IPS-18c (cell line): Measurements from ENCODE around the gene PDLIM5.
"Not testable (repeated sequence)": the region's sequence is repeated elsewhere in the genome, so short reads cannot be mapped to it uniquely, and the experiment has no call there.

Experiments
- H3K4me3 ChIP-seq: 2 replicates; pipeline ENCODE4 v1.7.0; 2013; ENCODE audit warnings: low read depth, mild to moderate bottlenecking, low read length, moderate library complexity; ENCODE audit not compliant: insufficient read depth
- H3K9me3 ChIP-seq: one replicate; pipeline ENCODE4 v1.6.1; 2013; ENCODE audit warnings: mild to moderate bottlenecking, low read length, moderate library complexity; ENCODE audit not compliant: control insufficient read depth, insufficient read depth

The PDLIM5 gene

DNA sequence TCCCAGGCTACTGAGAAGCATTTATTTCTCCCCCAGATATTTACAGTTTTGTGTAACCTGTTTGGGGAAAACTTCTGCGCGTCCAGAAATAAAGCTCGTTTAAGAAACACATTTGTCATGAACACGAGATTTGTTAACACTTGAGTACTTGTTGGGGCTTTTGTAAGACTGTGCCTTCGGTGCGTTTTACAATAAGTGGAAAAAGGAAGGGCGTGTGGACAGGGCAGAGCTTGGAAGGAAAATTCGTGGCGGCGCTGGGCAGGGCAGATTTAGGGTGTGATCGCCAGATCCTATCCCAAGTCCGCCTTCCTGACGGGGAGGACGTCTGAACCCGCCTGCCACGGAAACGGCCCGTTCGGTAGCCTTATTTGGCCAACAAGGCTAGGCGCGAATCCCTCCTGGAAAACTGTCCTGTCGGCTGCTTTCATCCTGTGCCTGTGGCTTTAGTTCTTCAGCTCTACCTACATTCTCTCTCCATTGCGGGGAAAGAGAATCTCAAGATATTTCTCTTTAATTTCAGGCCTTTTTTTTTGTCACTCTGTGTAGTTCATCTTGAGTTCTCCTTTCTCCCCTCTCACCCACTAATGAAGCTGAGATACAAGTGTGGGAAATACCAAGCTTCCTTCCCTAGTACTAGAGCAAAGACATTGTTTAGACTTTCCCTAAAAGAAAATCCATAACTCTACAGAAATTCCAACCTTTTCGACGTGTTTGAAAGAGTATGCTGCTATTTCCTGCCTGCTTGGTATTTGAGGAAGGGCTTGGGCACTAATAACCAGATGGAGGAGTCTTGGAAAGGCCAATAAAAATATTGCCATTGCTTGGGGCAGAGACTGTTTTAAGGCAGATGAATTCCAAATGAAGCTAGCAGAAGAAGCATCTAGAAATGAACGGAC lies 982 bp downstream of the PDLIM5 start:
- Histone ChIP-seq H3K4me3 (peak overlapping the region; percentile 82), H3K9me3 (no peaks in the 10 kb centered on the region)

DNA sequence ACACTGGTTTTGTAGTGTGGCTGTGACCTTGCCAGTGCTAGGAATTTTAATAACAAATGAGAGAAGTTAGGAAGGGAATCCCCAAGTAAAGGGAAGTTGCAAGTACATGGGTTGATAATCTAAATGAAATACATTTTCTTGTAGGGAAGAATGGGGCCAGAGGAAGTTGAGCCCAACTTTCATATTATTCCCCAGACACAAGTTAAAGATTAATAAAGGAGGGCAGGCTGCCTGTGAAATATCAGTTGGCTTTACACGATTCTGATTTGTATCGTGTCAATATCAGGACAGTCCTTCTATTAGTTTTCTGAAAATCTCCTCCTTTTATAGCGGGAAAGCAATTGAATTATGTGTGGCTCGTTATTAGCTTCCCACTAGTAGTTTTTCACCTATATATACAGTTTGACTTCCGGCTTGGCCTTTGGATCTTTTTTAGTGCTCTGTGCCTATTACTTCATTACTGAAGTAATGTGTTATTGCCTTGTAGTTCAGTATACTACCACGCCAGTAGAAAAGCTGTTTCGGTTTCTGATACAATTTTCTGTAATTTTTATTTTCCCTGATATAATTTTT lies 1.7 kb downstream of the PDLIM5 start:
- H3K9me3 ChIP-seq = no peaks in the 10 kb centered on the region
- peak overlapping the region; percentile 82; the same call in 1 of the 2 replicates for H3K4me3 ChIP-seq

DNA sequence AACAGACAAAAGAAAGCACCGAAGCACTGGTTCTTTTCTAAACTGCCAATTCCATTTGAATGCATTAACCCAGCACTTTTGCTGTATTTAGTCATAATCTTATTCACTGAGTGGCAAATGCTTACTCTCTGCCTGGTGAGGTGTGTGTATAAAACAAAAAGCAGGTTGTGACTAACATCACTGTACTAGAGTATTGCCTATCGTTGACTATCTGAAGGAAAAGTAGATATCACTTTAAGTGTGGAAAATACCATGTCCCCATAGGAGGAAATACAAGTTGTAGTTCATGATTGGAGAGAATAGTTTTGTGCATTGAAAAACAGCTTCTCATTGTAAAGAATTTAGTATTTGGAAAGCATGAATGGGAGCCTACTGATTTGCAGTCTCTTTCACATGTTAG lies 2.7 kb downstream of the PDLIM5 start:
- H3K4me3 ChIP-seq = no peak overlapping the region

DNA sequence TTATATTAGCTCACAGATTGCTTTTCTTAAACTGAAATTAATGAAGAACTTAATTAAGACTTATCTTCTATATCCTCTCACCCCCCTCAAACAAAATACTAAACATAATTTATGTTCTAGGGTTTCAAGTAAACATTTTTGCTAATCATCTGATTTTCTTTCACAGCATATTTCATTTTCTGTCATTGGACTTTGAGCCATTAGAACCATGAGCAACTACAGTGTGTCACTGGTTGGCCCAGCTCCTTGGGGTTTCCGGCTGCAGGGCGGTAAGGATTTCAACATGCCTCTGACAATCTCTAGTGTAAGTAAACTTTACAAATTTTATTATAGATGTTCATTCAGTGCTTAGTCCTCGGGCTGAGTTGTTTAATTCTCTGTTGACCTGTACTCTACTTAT lies 3.3 kb downstream of the PDLIM5 start:
- Histone ChIP-seq H3K4me3 (no peak overlapping the region), H3K9me3 (no peaks in the 10 kb centered on the region)

More for the DNA sequence above, 2.7 kb downstream of the PDLIM5 start:
- no peaks in the 10 kb centered on the region for H3K9me3 ChIP-seq

DNA sequence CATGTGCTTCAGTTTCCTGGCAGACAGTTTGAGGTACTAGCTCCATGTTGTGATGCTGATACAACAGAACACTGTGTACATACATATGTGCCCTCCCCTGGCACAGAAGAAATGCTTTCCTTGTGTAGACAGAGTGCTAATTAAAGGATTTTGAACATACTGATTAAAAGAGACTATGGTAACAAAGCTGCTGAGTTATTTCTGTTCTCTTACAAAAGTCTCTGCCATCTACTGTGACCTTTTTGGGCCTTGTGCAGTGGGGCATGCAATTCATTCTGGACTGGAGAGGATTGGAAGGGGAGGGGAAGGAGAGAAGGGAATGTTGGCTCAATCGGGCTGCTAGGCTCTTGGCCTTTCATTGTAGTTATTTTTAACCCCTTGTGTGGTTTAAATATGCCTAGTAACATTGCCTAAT lies 6.0 kb downstream of the PDLIM5 start:
- Histone ChIP-seq H3K9me3 (no peaks in the 10 kb centered on the region), H3K4me3 (no peak overlapping the region)

DNA sequence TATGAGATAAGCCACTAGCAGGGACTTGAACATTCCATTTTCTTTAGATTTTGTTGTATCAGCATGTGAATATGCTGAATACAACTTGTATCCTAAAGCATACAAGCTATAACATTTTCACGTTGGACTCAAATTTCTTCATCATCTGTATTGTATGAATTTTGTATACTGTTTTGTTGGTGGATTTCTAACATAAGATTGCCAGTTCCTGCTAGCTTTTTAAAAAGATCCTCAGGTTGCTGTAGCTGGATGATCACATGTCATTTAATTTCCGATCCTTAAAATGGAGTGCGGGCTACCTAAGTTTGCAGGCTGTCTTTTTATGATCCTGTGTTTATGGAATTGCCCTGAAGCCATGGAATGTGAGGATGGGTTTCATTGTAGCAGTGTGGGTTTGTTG lies 6.9 kb downstream of the PDLIM5 start:
- H3K9me3 ChIP-seq = no peaks in the 10 kb centered on the region
- no peak overlapping the region for H3K4me3 ChIP-seq

DNA sequence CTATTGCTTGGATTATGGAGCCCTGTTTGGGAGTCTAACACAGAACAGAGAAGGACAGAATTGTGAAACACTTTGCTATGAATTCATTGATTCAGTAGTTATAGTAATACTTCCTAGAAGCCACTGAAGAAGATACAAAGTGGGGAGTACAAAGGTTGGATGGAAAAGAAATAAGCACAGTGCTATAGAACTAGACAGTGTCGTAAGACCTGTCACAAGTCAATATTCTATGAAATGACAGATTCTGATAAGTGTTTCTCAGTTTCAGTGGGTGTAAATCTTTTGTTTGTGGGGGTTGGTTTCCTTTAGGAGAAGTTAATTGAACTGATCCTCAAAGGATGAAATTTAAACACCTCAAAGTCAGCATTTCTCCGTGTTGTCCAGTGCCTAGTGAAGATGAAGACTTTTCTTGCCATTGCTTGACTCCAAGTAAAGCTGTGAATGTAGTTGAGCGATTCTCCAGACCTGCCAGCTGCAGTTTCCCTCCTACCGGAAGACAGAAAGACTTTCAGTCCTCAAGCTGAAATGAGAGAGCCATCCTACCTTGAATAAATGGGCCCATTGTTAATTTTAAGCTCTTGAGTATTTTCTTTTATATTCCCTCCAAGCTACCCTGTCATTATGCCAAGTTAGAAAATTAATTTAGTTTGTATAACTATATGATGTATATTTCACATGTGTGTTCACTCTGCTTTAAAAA lies 7.9 kb downstream of the PDLIM5 start:
- Histone ChIP-seq H3K9me3 (no peaks in the 10 kb centered on the region), H3K4me3 (no peak overlapping the region)

DNA sequence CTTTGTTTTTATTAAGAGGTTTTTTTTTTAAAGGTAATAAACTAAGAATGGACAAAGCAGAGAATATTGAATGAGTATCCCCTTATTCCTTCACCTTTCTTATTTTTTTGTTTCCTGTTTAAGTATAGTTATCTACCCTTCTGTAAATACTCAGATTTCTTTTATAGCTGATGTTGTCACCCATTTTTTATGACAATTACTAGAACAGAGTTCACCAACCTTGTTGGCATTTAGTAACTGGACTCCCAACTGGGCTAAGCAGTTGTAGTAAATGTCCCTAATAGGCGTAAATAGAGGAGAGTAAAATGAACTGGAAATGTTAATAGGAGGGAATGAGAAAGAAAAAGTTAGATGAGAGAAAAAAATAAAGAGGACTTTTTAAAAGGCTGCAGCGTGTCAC lies 9.8 kb downstream of the PDLIM5 start:
- Histone ChIP-seq H3K9me3 (no peaks in the 10 kb centered on the region), H3K4me3 (no peak overlapping the region)

DNA sequence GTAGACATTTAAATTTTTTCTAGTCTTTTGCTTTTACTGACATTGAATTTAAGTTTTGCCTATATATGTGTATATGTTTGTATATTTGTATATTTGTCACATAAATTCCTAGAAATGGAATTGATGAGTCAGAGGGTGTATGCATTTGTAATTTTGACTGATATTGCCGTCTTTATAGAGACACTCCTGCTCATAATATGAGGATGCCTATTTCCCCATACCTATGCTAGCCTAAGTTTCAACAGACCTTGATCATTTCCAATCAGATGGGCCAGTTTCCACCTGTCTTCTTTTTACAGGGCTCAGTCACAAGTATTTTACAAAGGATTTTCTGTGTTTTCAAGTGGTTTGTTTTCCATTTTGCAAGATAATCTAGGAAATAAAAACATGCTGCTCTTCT lies 10.8 kb downstream of the PDLIM5 start:
- Histone ChIP-seq H3K4me3 (no peak overlapping the region), H3K9me3 (no peaks in the 10 kb centered on the region)

DNA sequence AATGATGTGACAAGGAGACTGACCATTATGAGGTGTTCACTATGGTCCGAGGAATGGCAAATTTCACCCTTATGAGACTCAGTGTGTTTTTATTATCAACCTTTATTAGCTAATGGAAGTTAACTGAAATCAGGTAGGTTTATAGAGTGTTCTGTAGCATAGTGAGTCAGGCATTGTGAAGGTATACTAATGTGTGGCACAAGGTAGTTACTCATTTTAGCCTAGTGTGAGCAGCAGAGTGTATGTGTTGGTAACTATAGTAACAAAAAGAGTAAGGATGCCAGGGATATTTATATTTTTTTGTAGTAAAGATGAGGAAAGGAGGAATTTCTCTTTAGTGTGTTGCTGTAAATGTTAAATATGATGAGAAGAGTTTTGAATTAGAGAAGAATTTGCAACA lies 12.0 kb downstream of the PDLIM5 start:
- H3K4me3 ChIP-seq = no peak overlapping the region
- H3K9me3 ChIP-seq = no peaks in the 10 kb centered on the region

DNA sequence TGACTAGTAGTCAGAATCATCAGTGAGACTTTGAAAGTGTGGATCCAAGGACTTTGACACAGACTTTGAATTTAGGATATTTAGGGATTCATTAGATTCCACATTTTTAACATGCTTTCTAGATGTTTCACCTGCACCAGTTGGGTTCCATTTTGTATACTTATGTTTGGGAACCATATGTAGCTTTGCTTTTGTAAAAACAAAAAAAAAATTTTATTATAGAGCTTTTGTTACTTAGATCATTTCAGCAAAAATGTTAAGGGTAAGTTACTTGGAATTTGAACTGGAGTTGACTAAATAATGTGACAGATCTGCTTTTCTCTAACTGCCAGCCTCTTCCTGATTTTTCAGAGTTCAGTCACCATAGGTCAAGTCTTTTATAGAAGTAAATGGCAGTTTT lies 14.6 kb downstream of the PDLIM5 start:
- H3K4me3 ChIP-seq = no peak overlapping the region
- no peaks in the 10 kb centered on the region for H3K9me3 ChIP-seq

DNA sequence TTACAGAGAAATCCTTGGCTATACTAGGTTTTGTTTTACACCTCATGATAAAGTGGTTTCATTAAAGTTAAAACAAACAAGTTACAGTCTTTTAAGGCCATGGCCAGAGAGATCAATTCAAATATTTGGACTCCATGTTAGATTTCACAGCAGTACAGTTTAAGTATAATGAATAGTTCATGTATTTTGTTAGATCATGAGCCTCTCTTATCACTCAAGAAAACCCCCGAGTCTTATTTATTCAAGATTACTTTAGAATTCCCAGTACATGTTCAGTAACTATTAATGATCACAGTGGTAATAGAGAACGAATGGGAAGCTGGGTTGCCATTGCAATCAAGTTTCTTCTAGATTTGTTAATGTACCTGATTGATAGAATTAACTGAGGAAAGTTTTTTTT lies 15.2 kb downstream of the PDLIM5 start:
- H3K9me3 ChIP-seq = no peaks in the 10 kb centered on the region
- no peak overlapping the region for H3K4me3 ChIP-seq

DNA sequence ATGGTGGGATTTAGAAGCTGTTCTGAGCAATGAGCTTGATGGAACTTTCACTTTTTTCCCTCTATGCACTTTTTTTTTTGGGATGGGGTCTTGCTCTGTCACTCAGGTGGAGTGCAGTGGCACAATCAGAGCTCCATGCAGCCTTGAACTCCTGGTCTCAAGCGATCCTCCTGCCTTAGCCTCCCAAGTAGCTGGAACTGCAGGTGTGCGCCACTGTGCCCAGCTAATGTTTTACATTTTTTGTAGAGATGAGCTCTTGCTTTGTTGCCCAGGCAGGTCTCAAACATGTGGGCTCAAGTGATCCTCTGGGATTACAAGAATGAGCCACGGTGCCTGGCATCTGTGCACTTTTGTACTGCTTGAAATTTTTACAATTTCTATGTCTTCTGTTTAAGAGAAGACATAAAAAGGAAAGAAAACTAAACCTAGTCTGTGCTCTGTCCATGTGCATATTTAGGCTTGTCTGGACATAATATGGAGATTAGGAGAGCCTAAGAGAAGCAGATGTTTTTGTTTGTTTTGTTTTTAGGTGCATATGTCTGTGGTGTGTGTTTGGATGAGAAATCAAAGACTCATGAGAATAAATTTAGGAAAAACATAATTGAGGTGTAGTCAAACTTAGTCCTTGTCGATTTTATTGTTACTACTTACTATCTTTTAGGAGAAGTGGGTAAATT lies 16.5 kb downstream of the PDLIM5 start:
- no peaks in the 10 kb centered on the region for H3K9me3 ChIP-seq
- H3K4me3 ChIP-seq = no peak overlapping the region

DNA sequence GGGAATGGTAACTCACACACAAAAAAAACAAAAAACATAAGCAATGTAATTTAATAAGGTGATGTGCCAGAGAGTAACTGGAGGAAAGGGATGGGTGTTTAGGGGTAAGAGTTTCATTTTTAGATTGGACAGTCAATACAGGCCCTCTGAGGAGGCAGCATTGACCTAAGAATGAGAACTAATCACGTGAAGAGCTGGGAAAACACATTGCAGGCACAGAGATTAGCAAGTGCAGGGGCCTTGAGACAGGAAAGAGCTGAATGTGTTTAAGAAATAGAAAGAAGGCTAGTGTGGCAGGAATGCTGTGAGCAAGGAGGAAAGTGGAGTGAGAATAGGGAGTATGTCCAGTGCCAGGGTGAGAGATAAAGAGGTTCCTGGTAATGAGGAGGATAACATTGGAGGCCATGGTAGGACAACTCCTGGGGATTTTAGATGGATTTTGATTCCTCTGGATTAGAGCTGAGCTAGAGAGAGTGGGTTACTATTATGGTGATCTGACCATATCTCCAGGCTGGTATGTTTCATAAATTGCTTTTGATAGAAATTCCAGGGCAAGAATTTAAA lies 17.6 kb downstream of the PDLIM5 start:
- Histone ChIP-seq H3K4me3 (no peak overlapping the region), H3K9me3 (no peaks in the 10 kb centered on the region)

DNA sequence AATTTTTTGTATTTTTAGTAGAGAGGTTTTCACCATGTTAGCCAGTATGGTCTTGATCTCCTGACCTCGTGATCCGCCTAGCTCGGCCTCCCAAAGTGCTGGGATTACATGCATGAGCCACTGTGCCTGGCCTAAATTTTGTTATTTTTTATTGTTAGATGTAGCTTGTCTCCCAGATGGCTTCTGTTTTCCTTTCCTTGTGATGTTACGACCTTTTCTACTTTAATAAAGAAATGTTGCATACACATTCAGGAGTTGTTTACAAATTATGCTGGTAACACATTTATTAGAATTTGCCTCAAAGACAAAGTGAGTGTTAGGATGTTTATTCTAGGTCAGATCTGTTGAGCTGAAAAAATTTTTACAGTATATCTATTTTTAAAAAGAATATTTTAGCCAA lies 18.4 kb downstream of the PDLIM5 start:
- Histone ChIP-seq H3K4me3 (no peak overlapping the region), H3K9me3 (no peaks in the 10 kb centered on the region)

DNA sequence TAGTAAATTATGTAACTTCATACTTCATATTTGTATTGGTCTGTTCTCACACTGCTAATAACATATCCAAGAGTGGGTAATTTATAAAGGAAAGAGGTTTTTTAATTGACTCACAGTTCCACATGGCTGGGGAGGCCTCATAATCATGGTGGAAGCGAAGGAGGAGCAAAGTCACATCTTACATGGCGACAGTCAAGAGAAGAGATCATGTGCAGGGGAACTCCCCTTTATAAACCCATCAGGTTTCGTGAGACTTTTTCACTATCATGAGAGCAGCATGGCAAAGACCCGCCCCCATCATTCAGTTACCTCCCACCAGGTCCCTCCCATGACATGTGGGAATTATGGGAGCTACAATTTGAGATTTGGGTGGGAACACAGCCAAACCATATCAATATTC lies 19.0 kb downstream of the PDLIM5 start:
- H3K4me3 ChIP-seq = not testable (repeated sequence)

DNA sequence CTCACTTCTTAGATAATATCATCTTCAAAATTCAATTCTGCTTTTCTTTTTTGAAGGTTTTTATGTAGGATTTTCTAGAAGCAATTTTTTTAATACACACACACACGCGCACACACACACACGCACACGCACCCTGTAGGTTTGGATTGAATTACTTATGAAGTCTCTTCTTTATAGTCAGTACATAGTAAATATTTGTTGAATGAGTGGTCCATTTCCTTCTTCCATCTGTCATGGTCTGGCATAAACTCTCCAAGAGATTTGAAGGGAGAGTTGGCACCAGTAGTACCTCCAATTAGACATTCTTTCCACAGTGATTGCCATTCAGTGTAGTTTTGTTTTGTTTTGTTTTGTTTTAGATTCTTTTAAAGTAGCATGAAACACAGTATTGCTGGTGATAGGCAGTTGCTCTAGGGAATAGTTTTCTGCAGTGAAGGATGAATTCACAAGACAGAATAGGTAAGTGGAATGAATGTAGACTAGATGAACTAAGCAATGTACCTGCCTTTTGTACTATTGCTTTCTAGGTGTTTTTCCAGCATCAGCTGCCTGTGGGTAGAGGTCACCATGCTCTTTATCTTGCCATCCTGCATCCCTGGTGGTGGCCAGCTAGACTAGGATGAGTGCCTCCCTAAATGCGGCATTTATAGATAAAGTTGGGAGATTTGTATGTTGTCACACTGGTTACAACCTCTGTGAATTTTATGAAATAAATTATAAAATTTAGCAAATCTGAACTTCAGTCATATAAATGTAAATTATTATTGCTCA lies 20.5 kb downstream of the PDLIM5 start:
- Histone ChIP-seq H3K9me3 (no peaks in the 10 kb centered on the region), H3K4me3 (no peak overlapping the region)

More for the DNA sequence above, 19.0 kb downstream of the PDLIM5 start:
- H3K9me3 ChIP-seq = not testable (repeated sequence)
